Upper lobe of left lung (tissue), 6 donors: Measurements from ENCODE around the gene SIGLEC12. TPM values are rescaled to one million over a fixed set of nuclear protein-coding genes. Genes with fewer than 3 reads are reported as not detected.

Experiments
- ATAC-seq, 2 donors: fragments of 200-7000 bp; cut with Tn5 transposase; one replicate each; pipeline ENCODE4 v1.9.1; 2022; ENCODE audit warnings: mild to moderate bottlenecking in 2 of 2, moderate library complexity in 2 of 2; ENCODE audit not compliant: low FRiP score in 2 of 2
- DNase-seq, 2 donors: peaks; one replicate each; pipeline ENCODE4 v3.0.0-alpha.2; 2019 to 2020
- H3K27ac ChIP-seq, 4 donors: fragments of 200-600 bp; sonication (generic); one replicate each; pipeline ENCODE4 v1.5.1; 2016 to 2019
- H3K27me3 ChIP-seq, 4 donors: fragments of 200-600 bp; sonication (generic); one replicate each; pipeline ENCODE4 v1.5.1; 2017 to 2019
- H3K36me3 ChIP-seq, 4 donors: fragments of 200-600 bp; sonication (generic); one replicate each; pipeline ENCODE4 v1.5.1; 2016 to 2019
- H3K4me1 ChIP-seq, 4 donors: fragments of 200-600 bp; sonication (generic); one replicate each; pipeline ENCODE4 v1.5.1; 2018 to 2019
- H3K4me3 ChIP-seq, 4 donors: fragments of 200-600 bp; sonication (generic); one replicate each; pipeline ENCODE4 v1.5.1; 2017 to 2019; ENCODE audit warnings: mild to moderate bottlenecking in 2 of 4, moderate library complexity in 1 of 4
- H3K9me3 ChIP-seq, 4 donors: fragments of 200-600 bp; sonication (generic); one replicate each; pipeline ENCODE4 v1.5.1; 2018 to 2019
- CTCF ChIP-seq, 6 experiments: fragments of 450-650 bp in 4 of 6; fragments of 200-600 bp in 2 of 6; sonication (generic) in 2 of 6; IDR thresholded peaks; one replicate each; pipeline ENCODE4 v1.5.1; 2016 to 2019; ENCODE audit warnings: antibody characterized with exemption in 6 of 6
- EP300 ChIP-seq, 4 donors: sonication (generic); formaldehyde crosslinking; IDR thresholded peaks; one replicate each; pipeline ENCODE4 v1.5.1; 2017; ENCODE audit warnings: antibody characterized with exemption in 4 of 4, control low read depth in 2 of 4
- POLR2A ChIP-seq, 4 donors: fragments of 450-650 bp; IDR thresholded peaks; one replicate each; pipeline ENCODE4 v1.5.1; 2016 to 2017; ENCODE audit warnings: antibody characterized with exemption in 4 of 4, mild to moderate bottlenecking in 2 of 4
- POLR2AphosphoS5 ChIP-seq, 2 donors: sonication (generic); formaldehyde crosslinking; IDR thresholded peaks; one replicate each; pipeline ENCODE4 v1.5.1; 2017; ENCODE audit warnings: antibody characterized with exemption in 2 of 2
- WGBS, 2 donors: methylation state at CpG; one replicate each; pipeline ENCODE4 v1.1.5; 2017 to 2018; 5-methylcytosine and 5-hydroxymethylcytosine counted together
- total RNA-seq, 6 donors: library from RNA; depleted of rRNA in 4 of 6; stranded (reverse); fragments of >200 nt in 4 of 6; gene quantifications; one replicate each; pipeline versions ENCODE4 v1.1.0 to v1.2.1, GENCODE V29; 2016 to 2021
- donor health status: DM: no; HTN: no; CAD: no; lungs with moderate emphysema.
- donor health status: DM: no; HTN: yes; CAD: no; lungs with severe emphysema.

The SIGLEC12 gene
- total RNA-seq, 6 donors from 2014 or later, result 0.30 to 4.5 (median 3.3) TPM; not detected in 1

- Histone ChIP-seq H3K4me1 (no peaks in the 10 kb centered on the region), H3K36me3 (no peaks in the 10 kb centered on the region), H3K9me3 (no peaks in the 10 kb centered on the region), H3K27me3 (no peaks in the 10 kb centered on the region), H3K4me3 (no peak overlapping the region), H3K27ac (no peak overlapping the region)
- TF ChIP-seq CTCF (IDR thresholded peaks at IDR 0.05), result no peak
- ATAC-seq, result no peak
- 80 to 83% methylated on average over 2 of the region's 2 CpGs for WGBS, 2 donors
- no peak for DNase-seq
Measured at GRCh38 chr19:51521357-51521756, 19.8 kb upstream of the SIGLEC12 start.

GRCh38 chr19:51520728-51521127 lies 19.1 kb upstream of the SIGLEC12 start:
- no peak overlapping the region for H3K27ac ChIP-seq
- no peaks in the 10 kb centered on the region for H3K4me1 ChIP-seq
- H3K27me3 ChIP-seq, result no peaks in the 10 kb centered on the region
- H3K4me3 ChIP-seq, result no peak overlapping the region
- WGBS, 2 donors, result 27 to 41% methylated on average over 2 of the region's 2 CpGs
- no peak for DNase-seq
- no peak for TF ChIP-seq CTCF (IDR thresholded peaks at IDR 0.05)
- no peak for TF ChIP-seq POLR2A (IDR thresholded peaks at IDR 0.05)
- no peak for TF ChIP-seq EP300 (IDR thresholded peaks at IDR 0.05)
- no peaks in the 10 kb centered on the region for H3K9me3 ChIP-seq
- no peak for ATAC-seq
- no peaks in the 10 kb centered on the region for H3K36me3 ChIP-seq

- Histone ChIP-seq H3K4me3 (no peak overlapping the region), H3K27ac (no peak overlapping the region), H3K9me3 (no peaks in the 10 kb centered on the region), H3K36me3 (no peaks in the 10 kb centered on the region), H3K27me3 (no peaks in the 10 kb centered on the region), H3K4me1 (no peaks in the 10 kb centered on the region)
- ATAC-seq (peak in 1 of 2 donors; percentile 49), DNase-seq (no peak)
- WGBS, 2 donors, result 11 to 16% methylated on average over 3 of the region's 3 CpGs
- no peak for TF ChIP-seq POLR2A (IDR thresholded peaks at IDR 0.05)
- no peak for TF ChIP-seq EP300 (IDR thresholded peaks at IDR 0.05)
- TF ChIP-seq CTCF (IDR thresholded peaks at IDR 0.05), result peak; percentile 53 to 67 (median 62)
Measured at GRCh38 chr19:51514866-51515481, 13.4 kb upstream of the SIGLEC12 start.

- H3K4me3 ChIP-seq, result no peak overlapping the region
- H3K9me3 ChIP-seq, result no peaks in the 10 kb centered on the region
- ATAC-seq, result no peak
- H3K27me3 ChIP-seq, result no peaks in the 10 kb centered on the region
- 33 to 49% methylated on average over 2 of the region's 2 CpGs for WGBS, 2 donors
- DNase-seq, result no peak
- H3K27ac ChIP-seq, result no peak overlapping the region
- H3K36me3 ChIP-seq, result no peaks in the 10 kb centered on the region
- TF ChIP-seq CTCF (IDR thresholded peaks at IDR 0.05), result no peak
- TF ChIP-seq EP300 (IDR thresholded peaks at IDR 0.05), result no peak
- no peak for TF ChIP-seq POLR2AphosphoS5 (IDR thresholded peaks at IDR 0.05)
- TF ChIP-seq POLR2A (IDR thresholded peaks at IDR 0.05), result no peak
- no peaks in the 10 kb centered on the region for H3K4me1 ChIP-seq
Measured at GRCh38 chr19:51513968-51514367, 12.4 kb upstream of the SIGLEC12 start.

GRCh38 chr19:51511353-51511752 lies 9.8 kb upstream of the SIGLEC12 start:
- ATAC-seq (no peak), DNase-seq (no peak)
- no peak overlapping the region for H3K27ac ChIP-seq

More at GRCh38 chr19:51511353-51511752, 9.8 kb upstream of the SIGLEC12 start:
- no peaks in the 10 kb centered on the region for H3K4me1 ChIP-seq
- WGBS, 2 donors, result 8 to 15% methylated on average over 6 of the region's 6 CpGs
- H3K4me3 ChIP-seq, result no peak overlapping the region
- no peaks in the 10 kb centered on the region for H3K27me3 ChIP-seq
- H3K9me3 ChIP-seq, result no peaks in the 10 kb centered on the region
- TF ChIP-seq POLR2A (IDR thresholded peaks at IDR 0.05), result no peak
- no peak for TF ChIP-seq EP300 (IDR thresholded peaks at IDR 0.05)
- TF ChIP-seq CTCF (IDR thresholded peaks at IDR 0.05), result no peak
- TF ChIP-seq POLR2AphosphoS5 (IDR thresholded peaks at IDR 0.05), result no peak
- H3K36me3 ChIP-seq, result no peaks in the 10 kb centered on the region
